Measurements from ENCODE around the gene GAK. TPM values are rescaled to one million over a fixed set of nuclear protein-coding genes. Genes with fewer than 3 reads are reported as not detected.

Gene GAK
- total and polyA plus RNA-seq, 2 experiments from 2014 or later = 87.1 to 88.4 TPM

- Histone ChIP-seq H3K4me3 (no peak overlapping the region), H3K79me2 (no peaks in the 10 kb centered on the region), H3K4me1 (ENCODE audit: insufficient read depth) (no peaks in the 10 kb centered on the region), H3K9me2 (replicated peaks; ENCODE audit: insufficient read depth) (no peaks in the 10 kb centered on the region), H2AFZ (no peak overlapping the region), H3K27ac (no peak overlapping the region), H3K36me3 (replicated peaks; ENCODE audit: insufficient read depth, low read depth) (no peaks in the 10 kb centered on the region), H3K4me2 (no peak overlapping the region), H3K27me3 (no peaks in the 10 kb centered on the region), H3K9me3 (ENCODE audit: low read depth) (no peaks in the 10 kb centered on the region), H4K20me1 (ENCODE audit: insufficient read depth, poor library complexity, severe bottlenecking) (no peaks in the 10 kb centered on the region)
- TF ChIP-seq EZH2phosphoT487 (IDR thresholded peaks at IDR 0.05; ENCODE audit: low read depth, severe bottlenecking, unreplicated experiment) (no peak), EZH2 (IDR thresholded peaks at IDR 0.05; ENCODE audit: borderline replicate concordance) (no peak), CTCF (IDR thresholded peaks at IDR 0.05; ENCODE audit: poor library complexity) (no peak)
- 67% methylated on average over 1 of the region's 1 CpG for WGBS (ENCODE audit: low lambda C conversion rate, missing lambda C conversion rate)
- no peak for DNase-seq (ENCODE audit: low spot score)
Observed at GRCh38 chr4:855880-856224, 76.3 kb downstream of the GAK start.

GRCh38 chr4:854356-854755, 77.8 kb downstream of the GAK start:
- Histone ChIP-seq H3K27me3 (no peaks in the 10 kb centered on the region), H3K36me3 (replicated peaks; ENCODE audit: insufficient read depth, low read depth) (no peaks in the 10 kb centered on the region), H3K4me2 (no peak overlapping the region), H3K9me2 (replicated peaks; ENCODE audit: insufficient read depth) (no peaks in the 10 kb centered on the region), H3K4me3 (no peak overlapping the region), H3K27ac (no peak overlapping the region), H3K9me3 (ENCODE audit: low read depth) (no peaks in the 10 kb centered on the region), H3K79me2 (no peaks in the 10 kb centered on the region), H4K20me1 (ENCODE audit: insufficient read depth, poor library complexity, severe bottlenecking) (no peaks in the 10 kb centered on the region), H2AFZ (no peak overlapping the region), H3K4me1 (ENCODE audit: insufficient read depth) (no peaks in the 10 kb centered on the region)
- TF ChIP-seq CTCF (IDR thresholded peaks at IDR 0.05; ENCODE audit: poor library complexity) (no peak), EZH2 (IDR thresholded peaks at IDR 0.05; ENCODE audit: borderline replicate concordance) (no peak), EZH2phosphoT487 (IDR thresholded peaks at IDR 0.05; ENCODE audit: low read depth, severe bottlenecking, unreplicated experiment) (no peak)
- DNase-seq (ENCODE audit: low spot score) = no peak
- WGBS (ENCODE audit: low lambda C conversion rate, missing lambda C conversion rate) = 88% methylated on average over 11 of the region's 11 CpGs

DNA sequence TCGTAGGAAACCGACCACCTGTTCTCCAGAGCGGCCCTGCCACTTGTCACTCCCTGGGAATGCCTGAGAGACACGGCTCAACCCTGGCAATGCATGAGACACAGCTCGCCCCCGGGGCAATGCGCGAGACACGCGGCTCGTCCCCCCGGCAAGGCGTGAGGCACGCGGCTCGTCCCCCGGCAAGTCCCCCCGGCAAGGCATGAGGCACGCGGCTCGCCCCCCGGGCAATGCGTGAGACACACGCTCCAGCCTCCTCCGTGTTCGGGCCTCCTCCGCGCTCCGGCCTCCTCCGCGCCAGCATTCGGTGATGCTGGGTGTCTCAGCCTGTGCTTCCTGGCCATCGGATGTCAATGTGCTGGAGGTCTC, 78.7 kb downstream of the GAK start:
- no peaks in the 10 kb centered on the region for H3K27me3 ChIP-seq
- H3K9me2 ChIP-seq (replicated peaks; ENCODE audit: insufficient read depth) = no peaks in the 10 kb centered on the region
- no peaks in the 10 kb centered on the region for H3K79me2 ChIP-seq
- no peak overlapping the region for H3K4me3 ChIP-seq
- no peak for DNase-seq (ENCODE audit: low spot score)
- no peak overlapping the region for H3K27ac ChIP-seq
- no peaks in the 10 kb centered on the region for H3K4me1 ChIP-seq (ENCODE audit: insufficient read depth)
- WGBS (ENCODE audit: low lambda C conversion rate, missing lambda C conversion rate) = 98% methylated on average over 29 of the region's 33 CpGs
- no peak overlapping the region for H3K4me2 ChIP-seq
- TF ChIP-seq EZH2 (IDR thresholded peaks at IDR 0.05; ENCODE audit: borderline replicate concordance) (no peak), EZH2phosphoT487 (IDR thresholded peaks at IDR 0.05; ENCODE audit: low read depth, severe bottlenecking, unreplicated experiment) (no peak), CTCF (IDR thresholded peaks at IDR 0.05; ENCODE audit: poor library complexity) (no peak)
- H4K20me1 ChIP-seq (ENCODE audit: insufficient read depth, poor library complexity, severe bottlenecking) = no peaks in the 10 kb centered on the region
- H2AFZ ChIP-seq = no peak overlapping the region
- H3K9me3 ChIP-seq (ENCODE audit: low read depth) = no peaks in the 10 kb centered on the region
- H3K36me3 ChIP-seq (replicated peaks; ENCODE audit: insufficient read depth, low read depth) = no peaks in the 10 kb centered on the region

Data from hepatocyte (in vitro differentiated cells).